ENCODE measurements around the gene KCNK15. TPM values are rescaled to one million over a fixed set of nuclear protein-coding genes. Genes with fewer than 3 reads are reported as not detected.

Gene KCNK15
- total and polyA plus RNA-seq, 10 of the 15 experiments (the other 5 are each of a cell fraction or from before 2014, with no cell fraction given), result not detected

GRCh38 chr20:44743916-44744655 is 1.6 kb upstream of the KCNK15 start (continued):
- TF ChIP-seq, protein P1, sequence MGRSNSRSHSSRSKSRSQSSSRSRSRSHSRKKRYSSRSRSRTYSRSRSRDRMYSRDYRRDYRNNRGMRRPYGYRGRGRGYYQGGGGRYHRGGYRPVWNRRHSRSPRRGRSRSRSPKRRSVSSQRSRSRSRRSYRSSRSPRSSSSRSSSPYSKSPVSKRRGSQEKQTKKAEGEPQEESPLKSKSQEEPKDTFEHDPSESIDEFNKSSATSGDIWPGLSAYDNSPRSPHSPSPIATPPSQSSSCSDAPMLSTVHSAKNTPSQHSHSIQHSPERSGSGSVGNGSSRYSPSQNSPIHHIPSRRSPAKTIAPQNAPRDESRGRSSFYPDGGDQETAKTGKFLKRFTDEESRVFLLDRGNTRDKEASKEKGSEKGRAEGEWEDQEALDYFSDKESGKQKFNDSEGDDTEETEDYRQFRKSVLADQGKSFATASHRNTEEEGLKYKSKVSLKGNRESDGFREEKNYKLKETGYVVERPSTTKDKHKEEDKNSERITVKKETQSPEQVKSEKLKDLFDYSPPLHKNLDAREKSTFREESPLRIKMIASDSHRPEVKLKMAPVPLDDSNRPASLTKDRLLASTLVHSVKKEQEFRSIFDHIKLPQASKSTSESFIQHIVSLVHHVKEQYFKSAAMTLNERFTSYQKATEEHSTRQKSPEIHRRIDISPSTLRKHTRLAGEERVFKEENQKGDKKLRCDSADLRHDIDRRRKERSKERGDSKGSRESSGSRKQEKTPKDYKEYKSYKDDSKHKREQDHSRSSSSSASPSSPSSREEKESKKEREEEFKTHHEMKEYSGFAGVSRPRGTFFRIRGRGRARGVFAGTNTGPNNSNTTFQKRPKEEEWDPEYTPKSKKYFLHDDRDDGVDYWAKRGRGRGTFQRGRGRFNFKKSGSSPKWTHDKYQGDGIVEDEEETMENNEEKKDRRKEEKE (IDR thresholded peaks at IDR 0.05), result no peak
- no peak for TF ChIP-seq JUNB (IDR thresholded peaks at IDR 0.05)
- TF ChIP-seq, protein P2, sequence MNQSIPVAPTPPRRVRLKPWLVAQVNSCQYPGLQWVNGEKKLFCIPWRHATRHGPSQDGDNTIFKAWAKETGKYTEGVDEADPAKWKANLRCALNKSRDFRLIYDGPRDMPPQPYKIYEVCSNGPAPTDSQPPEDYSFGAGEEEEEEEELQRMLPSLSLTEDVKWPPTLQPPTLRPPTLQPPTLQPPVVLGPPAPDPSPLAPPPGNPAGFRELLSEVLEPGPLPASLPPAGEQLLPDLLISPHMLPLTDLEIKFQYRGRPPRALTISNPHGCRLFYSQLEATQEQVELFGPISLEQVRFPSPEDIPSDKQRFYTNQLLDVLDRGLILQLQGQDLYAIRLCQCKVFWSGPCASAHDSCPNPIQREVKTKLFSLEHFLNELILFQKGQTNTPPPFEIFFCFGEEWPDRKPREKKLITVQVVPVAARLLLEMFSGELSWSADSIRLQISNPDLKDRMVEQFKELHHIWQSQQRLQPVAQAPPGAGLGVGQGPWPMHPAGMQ (IDR thresholded peaks at IDR 0.05; ENCODE audit: borderline replicate concordance), result no peak
- no peak for TF ChIP-seq DPF2 (IDR thresholded peaks at IDR 0.05)
- TF ChIP-seq, protein P3, sequence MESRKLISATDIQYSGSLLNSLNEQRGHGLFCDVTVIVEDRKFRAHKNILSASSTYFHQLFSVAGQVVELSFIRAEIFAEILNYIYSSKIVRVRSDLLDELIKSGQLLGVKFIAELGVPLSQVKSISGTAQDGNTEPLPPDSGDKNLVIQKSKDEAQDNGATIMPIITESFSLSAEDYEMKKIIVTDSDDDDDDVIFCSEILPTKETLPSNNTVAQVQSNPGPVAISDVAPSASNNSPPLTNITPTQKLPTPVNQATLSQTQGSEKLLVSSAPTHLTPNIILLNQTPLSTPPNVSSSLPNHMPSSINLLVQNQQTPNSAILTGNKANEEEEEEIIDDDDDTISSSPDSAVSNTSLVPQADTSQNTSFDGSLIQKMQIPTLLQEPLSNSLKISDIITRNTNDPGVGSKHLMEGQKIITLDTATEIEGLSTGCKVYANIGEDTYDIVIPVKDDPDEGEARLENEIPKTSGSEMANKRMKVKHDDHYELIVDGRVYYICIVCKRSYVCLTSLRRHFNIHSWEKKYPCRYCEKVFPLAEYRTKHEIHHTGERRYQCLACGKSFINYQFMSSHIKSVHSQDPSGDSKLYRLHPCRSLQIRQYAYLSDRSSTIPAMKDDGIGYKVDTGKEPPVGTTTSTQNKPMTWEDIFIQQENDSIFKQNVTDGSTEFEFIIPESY (IDR thresholded peaks at IDR 0.05), result no peak
- TF ChIP-seq ZZZ3 (IDR thresholded peaks at IDR 0.05; ENCODE audit: control insufficient read depth, insufficient read length, low read depth), result no peak
- TF ChIP-seq FOXK2 (IDR thresholded peaks at IDR 0.05), result no peak
- TF ChIP-seq, protein P4, sequence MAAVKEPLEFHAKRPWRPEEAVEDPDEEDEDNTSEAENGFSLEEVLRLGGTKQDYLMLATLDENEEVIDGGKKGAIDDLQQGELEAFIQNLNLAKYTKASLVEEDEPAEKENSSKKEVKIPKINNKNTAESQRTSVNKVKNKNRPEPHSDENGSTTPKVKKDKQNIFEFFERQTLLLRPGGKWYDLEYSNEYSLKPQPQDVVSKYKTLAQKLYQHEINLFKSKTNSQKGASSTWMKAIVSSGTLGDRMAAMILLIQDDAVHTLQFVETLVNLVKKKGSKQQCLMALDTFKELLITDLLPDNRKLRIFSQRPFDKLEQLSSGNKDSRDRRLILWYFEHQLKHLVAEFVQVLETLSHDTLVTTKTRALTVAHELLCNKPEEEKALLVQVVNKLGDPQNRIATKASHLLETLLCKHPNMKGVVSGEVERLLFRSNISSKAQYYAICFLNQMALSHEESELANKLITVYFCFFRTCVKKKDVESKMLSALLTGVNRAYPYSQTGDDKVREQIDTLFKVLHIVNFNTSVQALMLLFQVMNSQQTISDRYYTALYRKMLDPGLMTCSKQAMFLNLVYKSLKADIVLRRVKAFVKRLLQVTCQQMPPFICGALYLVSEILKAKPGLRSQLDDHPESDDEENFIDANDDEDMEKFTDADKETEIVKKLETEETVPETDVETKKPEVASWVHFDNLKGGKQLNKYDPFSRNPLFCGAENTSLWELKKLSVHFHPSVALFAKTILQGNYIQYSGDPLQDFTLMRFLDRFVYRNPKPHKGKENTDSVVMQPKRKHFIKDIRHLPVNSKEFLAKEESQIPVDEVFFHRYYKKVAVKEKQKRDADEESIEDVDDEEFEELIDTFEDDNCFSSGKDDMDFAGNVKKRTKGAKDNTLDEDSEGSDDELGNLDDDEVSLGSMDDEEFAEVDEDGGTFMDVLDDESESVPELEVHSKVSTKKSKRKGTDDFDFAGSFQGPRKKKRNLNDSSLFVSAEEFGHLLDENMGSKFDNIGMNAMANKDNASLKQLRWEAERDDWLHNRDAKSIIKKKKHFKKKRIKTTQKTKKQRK (IDR thresholded peaks at IDR 0.05; ENCODE audit: low read depth, low read length), result no peak
- no peak for TF ChIP-seq ETV6 (conservative IDR thresholded peaks at IDR 0.05 in 1 of 2, IDR thresholded peaks at IDR 0.05 in 1 of 2; ENCODE audit: borderline replicate concordance in 1 of 2, low read depth in 1 of 2)
